H1 (cell line): Measurements from ENCODE around the gene DNM2. TPM values are rescaled to one million over a fixed set of nuclear protein-coding genes. Genes with fewer than 3 reads are reported as not detected.

Experiments used
- EGR1 ChIP-seq: IDR thresholded peaks from 2 replicates; pipeline ENCODE4 v1.6.1; 2011; ENCODE audit warnings: low read depth, low read length, borderline replicate concordance
- FOSL1 ChIP-seq: IDR thresholded peaks from 2 replicates; pipeline ENCODE4 v1.6.1; 2011; ENCODE audit warnings: mild to moderate bottlenecking, low read depth, low read length, moderate library complexity; ENCODE audit not compliant: insufficient read depth
- KDM5A ChIP-seq: fragments of 200-600 bp; IDR thresholded peaks from 2 replicates; pipeline ENCODE4 v1.7.1; 2012; ENCODE audit warnings: mild to moderate bottlenecking, low read length, inconsistent platforms, mixed read lengths
- POU5F1 ChIP-seq: IDR thresholded peaks from 2 replicates; pipeline ENCODE4 v1.6.1; 2011; ENCODE audit warnings: low read depth, mild to moderate bottlenecking, low read length, moderate library complexity
- SP2 ChIP-seq: IDR thresholded peaks from 2 replicates; pipeline ENCODE4 v1.6.1; 2012; ENCODE audit warnings: mild to moderate bottlenecking, low read length, inconsistent platforms
- polyA plus RNA-seq, 7 experiments: library from polyadenylated mRNA; depleted of rRNA in 3 of 7; stranded (reverse) in 5 of 7; unstranded in 2 of 7; fragments of >200 nt in 5 of 7; fragments of 200-250 nt in 2 of 7; gene quantifications; 1 replicate in 5 of 7; 2 replicates in 1 of 7; 4 replicates in 1 of 7; pipeline versions ENCODE4 v1.2.1 to v1.2.3, GENCODE V29; 2011 to 2013; ENCODE audit warnings: missing spikeins in 2 of 7, mixed read lengths in 2 of 7
- total RNA-seq: library from RNA; stranded (reverse); fragmentation: NEBNext Ultra II Directional; extraction: Animal tissue kit (Norgen Biotek cat#: 25700); gene quantifications from 2 replicates; pipeline ENCODE4 v1.2.1, GENCODE V29; 2021
- TF ChIP-seq, protein P1 (sequence below): fragments of 300-600 bp; sonication (generic); IDR thresholded peaks from 2 replicates; pipeline ENCODE4 v1.7.1; 2012; ENCODE audit warnings: low read length, moderate library complexity, mild to moderate bottlenecking, inconsistent platforms; ENCODE audit not compliant: insufficient replicate concordance
- TF ChIP-seq, protein P2 (sequence below): IDR thresholded peaks from 2 replicates; pipeline ENCODE4 v1.6.1; 2012; ENCODE audit warnings: inconsistent platforms

DNM2 gene
- total and polyA plus RNA-seq, 2 of the 8 experiments (the other 6 are each of a cell fraction or from before 2014, with no cell fraction given): 61.9 to 120 TPM

- TF ChIP-seq, protein P1, sequence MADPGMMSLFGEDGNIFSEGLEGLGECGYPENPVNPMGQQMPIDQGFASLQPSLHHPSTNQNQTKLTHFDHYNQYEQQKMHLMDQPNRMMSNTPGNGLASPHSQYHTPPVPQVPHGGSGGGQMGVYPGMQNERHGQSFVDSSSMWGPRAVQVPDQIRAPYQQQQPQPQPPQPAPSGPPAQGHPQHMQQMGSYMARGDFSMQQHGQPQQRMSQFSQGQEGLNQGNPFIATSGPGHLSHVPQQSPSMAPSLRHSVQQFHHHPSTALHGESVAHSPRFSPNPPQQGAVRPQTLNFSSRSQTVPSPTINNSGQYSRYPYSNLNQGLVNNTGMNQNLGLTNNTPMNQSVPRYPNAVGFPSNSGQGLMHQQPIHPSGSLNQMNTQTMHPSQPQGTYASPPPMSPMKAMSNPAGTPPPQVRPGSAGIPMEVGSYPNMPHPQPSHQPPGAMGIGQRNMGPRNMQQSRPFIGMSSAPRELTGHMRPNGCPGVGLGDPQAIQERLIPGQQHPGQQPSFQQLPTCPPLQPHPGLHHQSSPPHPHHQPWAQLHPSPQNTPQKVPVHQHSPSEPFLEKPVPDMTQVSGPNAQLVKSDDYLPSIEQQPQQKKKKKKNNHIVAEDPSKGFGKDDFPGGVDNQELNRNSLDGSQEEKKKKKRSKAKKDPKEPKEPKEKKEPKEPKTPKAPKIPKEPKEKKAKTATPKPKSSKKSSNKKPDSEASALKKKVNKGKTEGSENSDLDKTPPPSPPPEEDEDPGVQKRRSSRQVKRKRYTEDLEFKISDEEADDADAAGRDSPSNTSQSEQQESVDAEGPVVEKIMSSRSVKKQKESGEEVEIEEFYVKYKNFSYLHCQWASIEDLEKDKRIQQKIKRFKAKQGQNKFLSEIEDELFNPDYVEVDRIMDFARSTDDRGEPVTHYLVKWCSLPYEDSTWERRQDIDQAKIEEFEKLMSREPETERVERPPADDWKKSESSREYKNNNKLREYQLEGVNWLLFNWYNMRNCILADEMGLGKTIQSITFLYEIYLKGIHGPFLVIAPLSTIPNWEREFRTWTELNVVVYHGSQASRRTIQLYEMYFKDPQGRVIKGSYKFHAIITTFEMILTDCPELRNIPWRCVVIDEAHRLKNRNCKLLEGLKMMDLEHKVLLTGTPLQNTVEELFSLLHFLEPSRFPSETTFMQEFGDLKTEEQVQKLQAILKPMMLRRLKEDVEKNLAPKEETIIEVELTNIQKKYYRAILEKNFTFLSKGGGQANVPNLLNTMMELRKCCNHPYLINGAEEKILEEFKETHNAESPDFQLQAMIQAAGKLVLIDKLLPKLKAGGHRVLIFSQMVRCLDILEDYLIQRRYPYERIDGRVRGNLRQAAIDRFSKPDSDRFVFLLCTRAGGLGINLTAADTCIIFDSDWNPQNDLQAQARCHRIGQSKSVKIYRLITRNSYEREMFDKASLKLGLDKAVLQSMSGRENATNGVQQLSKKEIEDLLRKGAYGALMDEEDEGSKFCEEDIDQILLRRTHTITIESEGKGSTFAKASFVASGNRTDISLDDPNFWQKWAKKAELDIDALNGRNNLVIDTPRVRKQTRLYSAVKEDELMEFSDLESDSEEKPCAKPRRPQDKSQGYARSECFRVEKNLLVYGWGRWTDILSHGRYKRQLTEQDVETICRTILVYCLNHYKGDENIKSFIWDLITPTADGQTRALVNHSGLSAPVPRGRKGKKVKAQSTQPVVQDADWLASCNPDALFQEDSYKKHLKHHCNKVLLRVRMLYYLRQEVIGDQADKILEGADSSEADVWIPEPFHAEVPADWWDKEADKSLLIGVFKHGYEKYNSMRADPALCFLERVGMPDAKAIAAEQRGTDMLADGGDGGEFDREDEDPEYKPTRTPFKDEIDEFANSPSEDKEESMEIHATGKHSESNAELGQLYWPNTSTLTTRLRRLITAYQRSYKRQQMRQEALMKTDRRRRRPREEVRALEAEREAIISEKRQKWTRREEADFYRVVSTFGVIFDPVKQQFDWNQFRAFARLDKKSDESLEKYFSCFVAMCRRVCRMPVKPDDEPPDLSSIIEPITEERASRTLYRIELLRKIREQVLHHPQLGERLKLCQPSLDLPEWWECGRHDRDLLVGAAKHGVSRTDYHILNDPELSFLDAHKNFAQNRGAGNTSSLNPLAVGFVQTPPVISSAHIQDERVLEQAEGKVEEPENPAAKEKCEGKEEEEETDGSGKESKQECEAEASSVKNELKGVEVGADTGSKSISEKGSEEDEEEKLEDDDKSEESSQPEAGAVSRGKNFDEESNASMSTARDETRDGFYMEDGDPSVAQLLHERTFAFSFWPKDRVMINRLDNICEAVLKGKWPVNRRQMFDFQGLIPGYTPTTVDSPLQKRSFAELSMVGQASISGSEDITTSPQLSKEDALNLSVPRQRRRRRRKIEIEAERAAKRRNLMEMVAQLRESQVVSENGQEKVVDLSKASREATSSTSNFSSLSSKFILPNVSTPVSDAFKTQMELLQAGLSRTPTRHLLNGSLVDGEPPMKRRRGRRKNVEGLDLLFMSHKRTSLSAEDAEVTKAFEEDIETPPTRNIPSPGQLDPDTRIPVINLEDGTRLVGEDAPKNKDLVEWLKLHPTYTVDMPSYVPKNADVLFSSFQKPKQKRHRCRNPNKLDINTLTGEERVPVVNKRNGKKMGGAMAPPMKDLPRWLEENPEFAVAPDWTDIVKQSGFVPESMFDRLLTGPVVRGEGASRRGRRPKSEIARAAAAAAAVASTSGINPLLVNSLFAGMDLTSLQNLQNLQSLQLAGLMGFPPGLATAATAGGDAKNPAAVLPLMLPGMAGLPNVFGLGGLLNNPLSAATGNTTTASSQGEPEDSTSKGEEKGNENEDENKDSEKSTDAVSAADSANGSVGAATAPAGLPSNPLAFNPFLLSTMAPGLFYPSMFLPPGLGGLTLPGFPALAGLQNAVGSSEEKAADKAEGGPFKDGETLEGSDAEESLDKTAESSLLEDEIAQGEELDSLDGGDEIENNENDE: no peak
- no peak for TF ChIP-seq FOSL1
- TF ChIP-seq, protein P2, sequence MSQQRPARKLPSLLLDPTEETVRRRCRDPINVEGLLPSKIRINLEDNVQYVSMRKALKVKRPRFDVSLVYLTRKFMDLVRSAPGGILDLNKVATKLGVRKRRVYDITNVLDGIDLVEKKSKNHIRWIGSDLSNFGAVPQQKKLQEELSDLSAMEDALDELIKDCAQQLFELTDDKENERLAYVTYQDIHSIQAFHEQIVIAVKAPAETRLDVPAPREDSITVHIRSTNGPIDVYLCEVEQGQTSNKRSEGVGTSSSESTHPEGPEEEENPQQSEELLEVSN: no peak
- no peak for TF ChIP-seq EGR1
- TF ChIP-seq SP2: no peak
- TF ChIP-seq POU5F1: no peak
- no peak for TF ChIP-seq KDM5A
- TF ChIP-seq, all 59 proteins: peak for 0
Observed at GRCh38 chr19:10766671-10767201, 48.9 kb downstream of the DNM2 start (continued).
